ENCODE measurements around the gene CACNA1G. TPM values are rescaled to one million over a fixed set of nuclear protein-coding genes. Genes with fewer than 3 reads are reported as not detected.

Gene CACNA1G
- total RNA-seq, 2 donors from 2014 or later = 0.07 to 0.19 TPM

- Histone ChIP-seq H3K27ac (no peak overlapping the region), H3K9me3 (no peaks in the 10 kb centered on the region), H3K27me3 (no peaks in the 10 kb centered on the region), H3K9ac (ENCODE audit: low read depth in 2 of 2, low read length in 2 of 2) (no peak overlapping the region), H3K4me1 (peaks cover 8% of the 10 kb centered on the region), H3K4me3 (no peak overlapping the region), H3K36me3 (no peaks in the 10 kb centered on the region)
- TF ChIP-seq CTCF (IDR thresholded peaks at IDR 0.05) = no peak
- intact Hi-C loops (cut with DNase I) = no loop called here
- DNase-seq = no peak
These were observed 112.5 kb downstream of the CACNA1G start for GRCh38 chr17:50672831-50673551.

GRCh38 chr17:50675190-50675589 lies 114.7 kb downstream of the CACNA1G start:
- no peaks in the 10 kb centered on the region for H3K27me3 ChIP-seq
- intact Hi-C loops (cut with DNase I) = no loop called here
- no peaks in the 10 kb centered on the region for H3K36me3 ChIP-seq
- no peaks in the 10 kb centered on the region for H3K9me3 ChIP-seq
- peak overlapping the region; percentile 55 for H3K27ac ChIP-seq
- no peak for DNase-seq
- H3K4me3 ChIP-seq = no peak overlapping the region
- no peak for TF ChIP-seq CTCF (IDR thresholded peaks at IDR 0.05)
- peak overlapping the region in 1 of 2 donors; percentile 59 for H3K9ac ChIP-seq (ENCODE audit: low read depth in 2 of 2, low read length in 2 of 2)
- H3K4me1 ChIP-seq = peaks cover 8% of the 10 kb centered on the region

GRCh38 chr17:50675627-50676026 lies 115.1 kb downstream of the CACNA1G start:
- no peaks in the 10 kb centered on the region for H3K36me3 ChIP-seq
- H3K4me3 ChIP-seq = no peak overlapping the region
- H3K4me1 ChIP-seq = peaks cover 8% of the 10 kb centered on the region
- peak overlapping the region; percentile 55 for H3K27ac ChIP-seq
- H3K27me3 ChIP-seq = no peaks in the 10 kb centered on the region
- intact Hi-C loops (cut with DNase I) = no loop called here
- TF ChIP-seq CTCF (IDR thresholded peaks at IDR 0.05) = no peak
- peak; percentile 77 for DNase-seq
- no peaks in the 10 kb centered on the region for H3K9me3 ChIP-seq
- peak overlapping the region in 1 of 2 donors; percentile 59 for H3K9ac ChIP-seq (ENCODE audit: low read depth in 2 of 2, low read length in 2 of 2)

- no peak overlapping the region for H3K9ac ChIP-seq (ENCODE audit: low read depth in 2 of 2, low read length in 2 of 2)
- no peaks in the 10 kb centered on the region for H3K27me3 ChIP-seq
- no peak overlapping the region for H3K4me3 ChIP-seq
- intact Hi-C loops (cut with DNase I) = no loop called here
- no peaks in the 10 kb centered on the region for H3K9me3 ChIP-seq
- no peaks in the 10 kb centered on the region for H3K36me3 ChIP-seq
- H3K27ac ChIP-seq = peak overlapping the region; percentile 55
- DNase-seq = peak; percentile 58
- no peak for TF ChIP-seq CTCF (IDR thresholded peaks at IDR 0.05)
- peaks cover 12% of the 10 kb centered on the region for H3K4me1 ChIP-seq
These were observed 115.8 kb downstream of the CACNA1G start for GRCh38 chr17:50676065-50676975.

Other genes with a start within 250 kb of the CACNA1G start
- 10 to 100 TPM; 15.6 to 28.5 TPM for gene XYLT2, start 214.6 kb upstream of the CACNA1G start, total RNA-seq
- gene MRPL27, start 187.5 kb upstream of the CACNA1G start, total RNA-seq = 100 to 1,000 TPM in 1 of 2 donors, 10 to 100 TPM in 1; 71.7 to 135 TPM
- gene EME1, start 187.5 kb upstream of the CACNA1G start, total RNA-seq = 10 to 100 TPM in 1 of 2 donors, 1 to 10 TPM in 1; 1.8 to 10.1 TPM
- gene LRRC59, start 163.2 kb upstream of the CACNA1G start, total RNA-seq = 100 to 1,000 TPM; 147 to 265 TPM
- 100 to 1,000 TPM in 1 of 2 donors, 10 to 100 TPM in 1; 50.8 to 119 TPM for gene ACSF2, start 134.5 kb upstream of the CACNA1G start, total RNA-seq
- 1 to 10 TPM; 1.8 to 3.6 TPM for gene CHAD, start 91.8 kb upstream of the CACNA1G start, total RNA-seq
- 10 to 100 TPM; 22.2 to 29.3 TPM for gene RSAD1, start 81.9 kb upstream of the CACNA1G start, total RNA-seq
- 1 to 10 TPM in 1 of 2 donors, under 1 TPM in 1; 0.56 to 2.8 TPM for gene MYCBPAP, start 52.3 kb upstream of the CACNA1G start, total RNA-seq
- gene EPN3, start 28.0 kb upstream of the CACNA1G start, total RNA-seq = 10 to 100 TPM; 18.3 to 79.8 TPM
- gene SPATA20, start 13.5 kb upstream of the CACNA1G start, total RNA-seq = 10 to 100 TPM; 41.6 to 53.1 TPM
- gene ABCC3, start 74.2 kb downstream of the CACNA1G start, total RNA-seq = 100 to 1,000 TPM; 187 to 226 TPM
- gene ANKRD40, start 147.2 kb downstream of the CACNA1G start, total RNA-seq = 10 to 100 TPM; 20.1 to 25.1 TPM
- gene LUC7L3, start 158.9 kb downstream of the CACNA1G start, total RNA-seq = 10 to 100 TPM; 73.0 to 88.3 TPM
- gene ANKRD40CL, start 206.8 kb downstream of the CACNA1G start, total RNA-seq = 10 to 100 TPM; 44.9 to 54.5 TPM

Data from colonic mucosa (tissue), 4 donors.